Right atrium auricular region (tissue), 2 donors: ENCODE data around the gene MTF2. TPM values are rescaled to one million over a fixed set of nuclear protein-coding genes. Genes with fewer than 3 reads are reported as not detected.

ENCODE experiments used
- DNase-seq: peaks from one replicate; pipeline ENCODE4 v3.0.0-alpha.2; 2019; ENCODE audit warnings: low spot score
- H3K27ac ChIP-seq, 2 donors: fragments of 200-600 bp; sonication (generic); 1 replicate in 1 of 2; 2 replicates in 1 of 2; pipeline ENCODE4 v1.5.1; 2016 to 2019
- H3K27me3 ChIP-seq, 2 donors: fragments of 200-600 bp; sonication (generic); one replicate each; pipeline versions ENCODE4 v1.5.1 to v1.6.0; 2017 to 2019
- H3K36me3 ChIP-seq: fragments of 200-600 bp; sonication (generic); one replicate; pipeline ENCODE4 v1.5.1; 2016
- H3K4me1 ChIP-seq, 2 donors: fragments of 200-600 bp; sonication (generic); one replicate each; pipeline versions ENCODE4 v1.5.1 to v1.6.0; 2017 to 2019
- H3K4me3 ChIP-seq, 2 donors: fragments of 200-600 bp; sonication (generic); 1 replicate in 1 of 2; 2 replicates in 1 of 2; pipeline ENCODE4 v1.5.1; 2017 to 2019; ENCODE audit warnings: mild to moderate bottlenecking in 1 of 2, moderate library complexity in 1 of 2
- H3K9me3 ChIP-seq, 2 donors: fragments of 200-600 bp; sonication (generic); one replicate each; pipeline ENCODE4 v1.5.1; 2019
- total RNA-seq, 2 donors: library from RNA; depleted of rRNA; stranded (reverse); fragments of >200 nt; gene quantifications; one replicate each; pipeline ENCODE4 v1.1.0, GENCODE V29; 2016
- TF ChIP-seq, protein P1 (sequence below), 2 donors: fragments of 200-600 bp; sonication (generic); IDR thresholded peaks; one replicate each; pipeline ENCODE4 v1.5.1; 2019; ENCODE audit warnings: antibody characterized with exemption in 2 of 2

Gene MTF2
- total RNA-seq, 2 donors from 2014 or later, result 6.2 to 6.3 TPM

DNA sequence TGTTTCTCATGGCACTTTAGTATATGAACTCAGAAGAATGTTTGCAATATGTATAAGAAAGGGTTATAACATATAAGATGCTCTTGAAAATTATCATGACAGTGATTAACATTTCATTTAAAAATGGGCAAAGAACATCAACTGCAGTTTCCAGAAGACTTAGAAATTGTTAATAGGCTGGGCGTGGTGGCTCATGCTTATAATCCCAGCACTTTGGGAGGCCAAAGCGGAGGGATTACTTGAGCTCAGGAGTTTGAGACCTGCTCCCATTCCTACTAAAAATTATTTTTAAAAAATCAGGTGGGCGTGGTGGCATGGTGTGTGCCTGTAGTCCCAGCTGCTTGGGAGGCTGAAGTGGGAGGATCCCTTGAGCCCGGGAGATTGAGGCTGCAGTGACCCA, 23.1 kb downstream of the MTF2 start:
- DNase-seq, result no peak
- Histone ChIP-seq H3K4me3 (no peak overlapping the region), H3K4me1 (no peaks in the 10 kb centered on the region), H3K36me3 (no peaks in the 10 kb centered on the region), H3K27me3 (no peaks in the 10 kb centered on the region), H3K27ac (no peak overlapping the region), H3K9me3 (peaks cover 0 to 1% of the 10 kb centered on the region in 2 donors)
- TF ChIP-seq, protein P1, sequence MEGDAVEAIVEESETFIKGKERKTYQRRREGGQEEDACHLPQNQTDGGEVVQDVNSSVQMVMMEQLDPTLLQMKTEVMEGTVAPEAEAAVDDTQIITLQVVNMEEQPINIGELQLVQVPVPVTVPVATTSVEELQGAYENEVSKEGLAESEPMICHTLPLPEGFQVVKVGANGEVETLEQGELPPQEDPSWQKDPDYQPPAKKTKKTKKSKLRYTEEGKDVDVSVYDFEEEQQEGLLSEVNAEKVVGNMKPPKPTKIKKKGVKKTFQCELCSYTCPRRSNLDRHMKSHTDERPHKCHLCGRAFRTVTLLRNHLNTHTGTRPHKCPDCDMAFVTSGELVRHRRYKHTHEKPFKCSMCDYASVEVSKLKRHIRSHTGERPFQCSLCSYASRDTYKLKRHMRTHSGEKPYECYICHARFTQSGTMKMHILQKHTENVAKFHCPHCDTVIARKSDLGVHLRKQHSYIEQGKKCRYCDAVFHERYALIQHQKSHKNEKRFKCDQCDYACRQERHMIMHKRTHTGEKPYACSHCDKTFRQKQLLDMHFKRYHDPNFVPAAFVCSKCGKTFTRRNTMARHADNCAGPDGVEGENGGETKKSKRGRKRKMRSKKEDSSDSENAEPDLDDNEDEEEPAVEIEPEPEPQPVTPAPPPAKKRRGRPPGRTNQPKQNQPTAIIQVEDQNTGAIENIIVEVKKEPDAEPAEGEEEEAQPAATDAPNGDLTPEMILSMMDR (IDR thresholded peaks at IDR 0.05), result no peak

DNA sequence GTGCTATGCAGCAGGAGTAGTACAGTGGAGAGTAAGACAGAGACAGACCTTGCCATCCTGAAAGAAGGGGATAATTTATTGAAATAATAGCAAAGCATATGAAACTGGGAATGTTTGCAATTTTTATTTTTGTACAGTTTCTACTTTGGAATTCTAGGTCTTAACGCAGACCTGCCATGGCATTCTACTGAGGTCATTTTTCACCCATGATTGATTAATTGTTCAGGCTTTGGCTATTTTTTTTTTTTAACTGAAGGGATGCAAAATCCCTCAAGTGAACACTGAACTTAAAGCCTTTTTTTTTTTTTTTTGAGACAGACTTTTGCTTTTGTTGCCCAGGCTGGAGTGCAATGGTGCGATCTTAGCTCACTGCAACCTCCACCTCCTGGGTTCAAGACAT, 27.1 kb downstream of the MTF2 start:
- peaks cover 0 to 7% of the 10 kb centered on the region in 2 donors for H3K9me3 ChIP-seq
- no peak for DNase-seq
- TF ChIP-seq, protein P1 (IDR thresholded peaks at IDR 0.05), result no peak
- H3K4me1 ChIP-seq, result no peaks in the 10 kb centered on the region
- no peak overlapping the region for H3K4me3 ChIP-seq
- no peaks in the 10 kb centered on the region for H3K36me3 ChIP-seq
- H3K27me3 ChIP-seq, result no peaks in the 10 kb centered on the region
- H3K27ac ChIP-seq, result no peak overlapping the region

GRCh38 chr1:93107395-93107794, 28.3 kb downstream of the MTF2 start:
- TF ChIP-seq, protein P1 (IDR thresholded peaks at IDR 0.05), result no peak
- Histone ChIP-seq H3K27me3 (no peaks in the 10 kb centered on the region), H3K27ac (no peak overlapping the region), H3K4me1 (no peaks in the 10 kb centered on the region), H3K4me3 (no peak overlapping the region), H3K36me3 (no peaks in the 10 kb centered on the region), H3K9me3 (peaks cover 0 to 7% of the 10 kb centered on the region in 2 donors)
- no peak for DNase-seq

DNA sequence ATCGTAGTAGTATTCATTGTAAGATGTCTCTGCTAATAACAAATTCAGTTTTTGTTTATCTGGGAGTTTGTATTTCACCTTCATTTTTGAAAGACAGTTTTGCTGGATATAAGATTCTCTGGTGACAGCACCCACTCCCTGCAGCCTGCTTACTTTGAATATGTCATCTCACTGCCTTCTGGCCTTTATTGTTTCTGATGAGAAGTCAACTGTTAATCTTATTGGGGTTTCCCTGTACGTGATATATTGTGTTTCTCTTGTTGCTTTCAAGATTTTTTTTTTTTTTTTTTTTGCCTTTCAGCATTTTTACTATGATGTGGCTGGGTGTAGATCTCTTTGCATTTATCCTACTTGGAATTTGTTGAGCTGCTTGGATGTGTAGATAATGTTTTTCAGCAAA, 29.3 kb downstream of the MTF2 start:
- no peaks in the 10 kb centered on the region for H3K36me3 ChIP-seq
- no peak for DNase-seq
- TF ChIP-seq, protein P1 (IDR thresholded peaks at IDR 0.05), result no peak
- H3K27ac ChIP-seq, result no peak overlapping the region
- H3K27me3 ChIP-seq, result no peaks in the 10 kb centered on the region
- H3K9me3 ChIP-seq, result peaks cover 0 to 7% of the 10 kb centered on the region in 2 donors
- no peak overlapping the region for H3K4me3 ChIP-seq
- H3K4me1 ChIP-seq, result no peaks in the 10 kb centered on the region

DNA sequence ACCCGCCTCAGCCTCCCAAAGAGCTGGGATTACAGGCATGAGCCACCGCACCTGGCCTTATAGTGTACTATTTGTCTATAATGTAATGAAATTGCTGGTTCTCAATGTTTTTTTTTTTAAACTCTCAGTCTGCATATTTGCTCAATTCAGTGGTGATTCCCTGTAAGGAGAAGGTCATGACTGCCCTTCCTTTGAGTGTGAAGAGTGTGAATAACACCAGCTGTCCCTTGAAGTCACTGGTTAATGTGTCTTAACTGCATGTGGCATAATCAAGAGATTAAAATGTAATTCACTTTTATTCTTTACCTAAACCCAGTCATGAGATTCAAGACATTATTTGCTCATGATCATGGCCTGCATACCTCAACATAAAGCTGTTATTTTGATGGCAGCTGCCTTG, 30.5 kb downstream of the MTF2 start:
- no peak overlapping the region for H3K4me3 ChIP-seq
- no peaks in the 10 kb centered on the region for H3K4me1 ChIP-seq
- no peak for DNase-seq
- H3K36me3 ChIP-seq, result no peaks in the 10 kb centered on the region
- H3K27me3 ChIP-seq, result no peaks in the 10 kb centered on the region
- no peak overlapping the region for H3K27ac ChIP-seq
- H3K9me3 ChIP-seq, result peaks cover 0 to 7% of the 10 kb centered on the region in 2 donors
- TF ChIP-seq, protein P1 (IDR thresholded peaks at IDR 0.05), result no peak

- TF ChIP-seq, protein P1 (IDR thresholded peaks at IDR 0.05), result no peak
- no peak for DNase-seq
Measured at GRCh38 chr1:93111065-93111464, 32.0 kb downstream of the MTF2 start.

More at GRCh38 chr1:93111065-93111464, 32.0 kb downstream of the MTF2 start:
- no peaks in the 10 kb centered on the region for H3K27me3 ChIP-seq
- H3K27ac ChIP-seq, result no peak overlapping the region
- H3K36me3 ChIP-seq, result no peaks in the 10 kb centered on the region
- no peaks in the 10 kb centered on the region for H3K4me1 ChIP-seq
- no peak overlapping the region for H3K4me3 ChIP-seq
- peaks cover 0 to 7% of the 10 kb centered on the region in 2 donors for H3K9me3 ChIP-seq
